T-helper 1 cell treated with Interleukin-12 subunit alpha and Interleukin-12 subunit beta and Interleukin-4 antibody, amounts not matched to agents 30 ng/mL and 1 ng/mL, for 36 hours (primary cell): ENCODE results near the gene PHLPP1. TPM values are rescaled to one million over a fixed set of nuclear protein-coding genes. Genes with fewer than 3 reads are reported as not detected.
"Not testable (repeated sequence)": the region's sequence is repeated elsewhere in the genome, so short reads cannot be mapped to it uniquely, and the experiment has no call there.

ENCODE experiments used
- intact Hi-C: fragments of 100-400 bp; cut with micrococcal nuclease; formaldehyde crosslinking; loops from one replicate; pipeline ENCODE4 v1.15.1; 2024
- total RNA-seq: library from RNA; stranded (reverse); gene quantifications from 2 replicates; pipeline ENCODE4 v1.2.3, GENCODE V29; 2022

Gene PHLPP1
- total RNA-seq, 1 donor from 2014 or later: 8.1 TPM

DNA sequence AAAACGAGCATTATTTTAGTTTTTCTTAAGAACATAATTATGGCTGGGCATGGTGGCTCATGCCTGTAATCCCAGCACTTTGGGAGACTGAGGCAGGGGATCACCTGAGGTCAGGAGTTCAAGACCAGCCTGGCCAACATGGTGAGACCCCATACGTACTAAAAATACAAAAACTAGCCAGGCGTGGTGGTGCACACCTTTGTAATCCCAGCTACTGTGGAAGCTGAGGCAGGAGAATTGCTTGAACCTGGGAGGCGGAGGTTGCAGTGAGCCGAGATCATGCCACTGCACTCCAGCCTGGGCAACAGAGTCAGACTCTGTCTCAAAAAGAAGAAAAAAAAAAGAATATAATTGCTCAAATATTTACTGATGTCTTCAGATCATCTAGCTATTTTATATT, 25.3 kb downstream of the PHLPP1 start:
- intact Hi-C loops: not testable (repeated sequence)

DNA sequence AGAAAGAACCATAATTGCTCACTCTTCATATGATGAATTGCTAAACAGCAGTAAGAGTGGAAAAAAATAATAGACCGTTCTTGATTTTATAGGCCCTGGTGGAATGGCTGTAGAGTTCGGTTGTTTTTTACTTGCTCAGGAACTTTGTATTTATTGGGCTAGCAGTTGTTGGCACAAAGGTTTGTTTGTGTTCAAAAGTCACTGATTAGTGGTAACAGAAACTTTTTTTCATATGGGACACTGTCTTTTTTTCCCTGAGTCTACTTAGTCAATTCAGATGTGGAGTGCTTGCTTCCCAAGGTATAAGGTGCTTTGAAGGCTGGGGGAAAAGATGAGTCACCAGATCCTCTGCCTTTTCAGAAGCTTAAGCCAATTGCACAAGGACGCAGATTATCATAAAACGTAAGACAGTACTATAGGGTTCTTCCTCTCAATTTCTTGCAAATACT, 25.8 kb downstream of the PHLPP1 start:
- intact Hi-C loops: no loop called here

DNA sequence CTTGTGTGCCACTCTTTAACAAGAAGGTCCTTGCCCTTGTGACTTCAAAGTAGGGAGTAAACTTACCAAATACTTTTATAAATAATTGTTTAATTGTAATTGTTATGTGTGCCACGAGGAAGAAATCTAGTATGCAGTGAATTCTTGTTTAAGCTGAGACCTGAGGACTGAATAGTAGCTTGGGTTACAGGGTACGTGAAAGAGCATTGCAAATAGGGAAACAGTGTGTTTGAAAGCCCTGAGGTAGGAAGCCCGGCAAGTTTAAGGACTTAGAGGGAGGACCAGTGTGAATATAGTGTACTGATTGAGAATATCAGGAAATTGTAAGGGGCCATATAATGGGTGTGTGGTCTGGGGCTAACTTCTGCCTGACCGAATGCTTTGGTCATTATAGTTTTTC, 26.2 kb downstream of the PHLPP1 start:
- intact Hi-C loops: no loop called here

DNA sequence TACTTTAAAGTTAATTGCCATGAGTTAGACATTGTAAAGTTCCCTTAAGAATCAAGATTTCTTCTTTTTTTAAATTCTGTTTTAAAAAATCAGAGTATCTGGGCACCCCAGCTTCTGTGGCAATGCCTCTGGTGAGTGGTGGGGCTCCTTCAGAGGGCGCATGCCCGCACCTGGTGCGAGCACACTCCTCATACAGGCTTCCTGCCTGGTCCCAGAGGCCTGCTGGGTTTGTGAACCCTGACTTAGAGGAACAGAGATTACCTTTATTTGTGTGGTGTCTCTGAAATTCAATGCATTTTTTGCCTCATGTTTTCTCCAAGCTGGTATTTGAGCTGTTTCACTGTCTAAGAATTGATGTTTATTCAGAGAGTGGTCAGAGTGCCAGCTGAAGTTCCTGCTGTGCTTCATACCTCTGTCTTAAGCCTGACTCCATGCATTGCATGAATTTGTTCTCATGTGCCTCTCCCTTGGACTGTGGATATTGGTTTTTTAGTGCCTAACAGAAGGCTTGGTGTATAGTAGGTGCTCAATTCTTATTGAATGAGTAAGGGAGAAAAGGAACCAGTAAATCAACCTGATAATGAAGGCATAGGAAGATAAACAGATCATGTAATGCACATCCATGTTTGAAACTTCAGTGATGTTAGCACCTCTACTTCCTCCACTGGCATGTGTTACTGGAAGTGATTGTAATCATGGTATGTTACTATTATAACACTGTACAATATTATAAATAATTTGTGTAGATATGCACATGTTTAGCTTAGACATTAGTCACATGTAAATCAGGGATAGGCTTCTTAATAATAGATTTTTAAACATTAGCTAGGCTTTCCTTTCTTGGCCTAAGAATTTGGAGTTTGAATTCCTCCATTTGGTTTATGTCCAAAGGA, 29.0 kb downstream of the PHLPP1 start:
- intact Hi-C loops: no loop called here

DNA sequence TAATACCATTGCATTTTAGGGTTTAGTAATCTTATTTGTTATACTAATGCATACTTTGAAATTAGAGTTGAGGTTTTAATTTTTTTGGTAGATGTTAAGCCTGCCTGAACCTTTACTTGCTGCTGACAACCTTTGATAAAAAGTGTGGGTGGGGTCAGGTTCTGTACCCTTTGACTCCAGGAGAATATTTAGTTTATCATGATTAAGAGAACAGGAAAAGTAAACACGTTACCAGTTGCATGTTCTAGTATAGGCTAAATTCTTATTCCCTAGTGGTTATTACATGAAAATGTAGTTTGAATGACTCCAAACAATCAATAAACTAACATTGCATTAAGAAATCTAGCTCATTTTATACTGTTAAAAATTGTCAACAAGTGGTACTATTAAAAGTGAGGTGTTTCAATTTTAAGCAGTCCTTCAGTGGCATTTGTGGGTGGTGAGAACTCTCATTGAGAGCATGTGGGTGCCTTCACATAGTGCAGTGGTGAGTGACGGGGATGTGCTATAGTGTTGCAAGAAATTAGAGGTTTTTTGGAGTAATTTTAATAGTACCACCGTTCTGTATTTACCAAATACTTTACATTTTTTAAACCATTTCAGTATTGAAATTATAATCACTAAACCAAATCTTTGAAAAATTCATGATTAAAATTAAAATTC, 29.9 kb downstream of the PHLPP1 start:
- intact Hi-C loops: no loop called here

DNA sequence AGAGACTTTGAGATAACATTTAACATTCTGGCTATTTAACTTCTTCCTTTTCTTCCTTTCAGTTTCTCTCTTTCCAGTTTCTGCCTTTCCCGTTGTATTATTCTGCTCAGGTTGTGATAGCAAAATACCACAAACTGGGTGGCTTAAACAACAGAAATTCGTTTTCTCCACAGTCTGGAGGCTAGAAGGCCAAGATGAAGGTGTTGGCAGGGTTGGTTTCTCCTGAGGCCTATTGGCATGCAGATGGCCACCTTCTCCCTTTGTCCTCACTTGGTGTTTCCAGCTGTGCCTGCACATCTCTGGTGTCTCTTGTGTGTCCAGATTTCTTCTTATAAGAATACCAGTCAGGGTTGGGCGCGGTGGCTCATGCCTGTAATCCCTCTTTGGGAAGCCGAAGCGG, 34.0 kb downstream of the PHLPP1 start:
- intact Hi-C loops: no loop called here

DNA sequence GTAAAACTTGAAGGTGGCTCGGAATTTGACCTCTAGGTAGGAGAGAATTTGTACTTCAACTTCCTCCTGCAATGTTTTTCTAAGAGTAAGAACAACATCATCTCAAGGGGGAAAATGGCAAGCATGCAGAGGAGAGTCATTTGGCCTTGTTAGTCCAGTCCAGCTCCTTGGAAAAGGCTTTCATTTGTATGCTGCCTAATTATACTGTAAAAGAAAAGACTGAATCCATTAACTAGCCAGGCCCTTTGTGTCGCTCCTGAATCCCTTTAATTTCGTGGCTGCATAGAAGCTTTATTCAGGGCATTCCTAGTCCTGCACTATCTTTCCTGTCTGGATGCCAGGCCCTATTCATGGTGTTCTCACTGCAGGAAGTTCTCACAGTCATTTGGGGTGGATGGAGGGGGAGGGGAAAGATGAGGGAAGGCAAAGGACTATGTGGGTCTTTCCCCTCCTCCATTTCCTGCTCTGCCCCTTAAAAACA, 36.0 kb downstream of the PHLPP1 start:
- intact Hi-C loops: no loop called here

DNA sequence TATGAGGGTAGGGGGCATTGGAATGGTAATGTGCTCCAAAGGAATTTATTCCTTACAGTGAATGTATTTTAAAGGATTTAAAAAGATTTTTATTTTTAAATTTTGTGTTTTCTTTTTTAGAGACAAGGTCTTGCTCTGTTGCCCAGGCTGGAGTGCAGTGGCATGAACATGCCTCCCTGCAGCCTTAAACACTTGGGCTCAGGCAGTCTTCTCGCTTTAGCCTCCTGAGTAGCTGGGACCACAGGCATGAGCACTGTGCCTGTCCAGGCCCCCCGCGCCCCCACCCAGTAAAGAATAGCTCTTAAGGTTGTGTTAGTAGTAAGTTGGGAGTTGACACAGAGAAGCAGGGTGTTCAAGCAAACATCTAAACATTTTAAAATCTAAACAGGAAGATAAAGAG, 36.6 kb downstream of the PHLPP1 start:
- intact Hi-C loops: no loop called here

DNA sequence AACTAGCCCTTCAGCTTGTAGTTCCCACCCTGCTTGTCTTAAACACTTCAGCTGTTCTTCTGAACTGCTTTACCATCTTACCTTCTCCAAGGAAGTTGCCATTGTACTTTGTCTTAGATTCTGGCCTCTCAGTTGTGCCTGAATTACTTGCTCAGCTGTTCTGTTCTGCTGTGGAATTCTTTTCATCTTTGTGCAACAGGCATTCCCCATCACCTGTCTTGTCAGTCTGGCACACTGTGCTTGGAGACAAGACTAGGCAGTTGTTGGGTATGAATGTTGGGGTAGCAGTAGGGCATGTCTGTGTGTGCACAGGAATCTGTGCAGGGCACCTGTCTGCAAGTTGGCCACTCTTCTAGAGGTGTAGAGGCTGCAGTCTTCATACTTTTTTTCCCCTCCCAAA, 38.7 kb downstream of the PHLPP1 start:
- intact Hi-C loops: no loop called here

DNA sequence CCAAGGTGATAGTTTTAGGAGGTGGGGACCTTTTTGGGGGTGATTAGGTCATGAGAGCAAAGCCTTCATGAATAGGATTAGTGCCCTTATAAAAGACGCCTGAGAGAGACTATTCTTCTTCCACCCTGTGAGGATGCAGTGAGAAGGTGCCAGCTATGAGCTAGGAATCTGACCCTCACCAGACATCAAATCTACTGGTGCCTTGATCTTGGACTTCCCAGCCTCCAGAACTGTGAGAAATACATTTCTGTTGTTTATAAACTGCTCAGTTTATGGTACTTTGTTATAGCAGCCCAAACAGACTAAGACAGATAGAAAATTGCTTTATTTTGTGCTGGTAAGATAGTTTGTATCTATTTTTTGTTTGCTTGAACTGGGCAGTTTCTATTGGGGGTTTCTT, 40.1 kb downstream of the PHLPP1 start:
- intact Hi-C loops: no loop called here

DNA sequence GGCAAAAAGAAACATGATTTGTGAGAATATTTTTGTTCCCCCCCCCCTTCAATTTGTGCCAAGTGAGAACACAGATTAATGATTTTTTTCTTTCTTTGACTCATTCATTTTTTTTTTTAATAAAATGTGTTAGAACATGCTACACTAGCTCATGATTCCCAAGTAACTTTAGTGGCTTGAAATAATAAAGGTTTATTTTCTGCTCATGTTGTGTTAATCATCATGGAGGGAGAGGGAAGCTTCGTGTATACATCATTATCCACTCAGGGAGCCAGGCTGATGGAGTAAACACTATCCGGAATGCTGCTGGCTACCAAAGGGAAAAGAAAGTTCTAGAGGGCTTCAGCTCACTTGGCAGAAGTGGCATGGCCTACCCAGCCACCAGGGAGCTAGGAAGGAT, 40.6 kb downstream of the PHLPP1 start:
- intact Hi-C loops: no loop called here

DNA sequence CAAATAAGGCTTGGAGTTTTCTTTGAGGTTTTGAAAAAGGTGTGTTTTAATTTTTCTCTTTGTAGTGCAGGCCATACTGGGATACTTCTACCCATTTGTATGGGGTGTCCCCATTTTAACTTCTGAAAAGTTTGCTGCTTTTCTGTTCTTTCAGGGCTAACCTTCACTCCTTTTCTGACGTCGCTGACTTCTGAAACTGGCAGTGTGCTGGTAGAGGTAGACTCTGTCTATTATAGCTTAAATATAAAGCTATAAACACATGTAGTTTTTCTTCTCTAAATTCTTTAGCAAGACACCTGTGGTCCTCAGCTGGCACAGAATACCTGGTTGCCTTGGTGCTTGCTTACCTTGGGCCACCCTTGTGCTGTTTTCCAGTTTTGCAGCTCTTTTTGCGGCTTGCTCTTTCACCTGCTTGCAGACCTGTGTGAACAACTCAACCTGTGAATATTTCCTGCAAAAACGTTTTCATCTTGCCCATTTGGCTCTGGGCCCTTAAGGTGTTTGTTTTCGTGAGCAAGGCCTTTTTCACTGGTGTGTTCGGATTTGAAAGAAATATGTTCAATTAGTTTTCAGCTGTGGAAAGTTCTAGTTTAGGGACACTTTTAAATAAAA, 42.2 kb downstream of the PHLPP1 start:
- intact Hi-C loops: no loop called here

DNA sequence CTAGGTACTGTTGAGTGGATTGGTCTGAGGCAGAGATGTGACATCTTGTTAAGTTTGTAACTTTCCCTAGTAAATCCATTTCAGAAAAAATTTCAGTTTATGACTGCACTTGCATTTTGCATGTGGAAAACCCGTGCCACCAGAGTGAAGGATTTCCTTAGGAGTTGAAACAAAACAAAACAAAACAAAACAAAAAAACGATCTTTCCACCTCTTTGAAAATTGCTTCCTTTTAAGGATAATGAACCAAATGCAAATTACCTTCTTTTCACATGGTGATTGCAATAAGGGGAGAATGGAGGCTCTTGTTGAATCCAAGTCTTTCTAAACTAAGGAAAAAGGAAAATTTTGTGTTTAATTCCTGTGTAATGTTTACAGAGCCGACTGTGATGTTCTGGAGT, 43.2 kb downstream of the PHLPP1 start:
- intact Hi-C loops: no loop called here

DNA sequence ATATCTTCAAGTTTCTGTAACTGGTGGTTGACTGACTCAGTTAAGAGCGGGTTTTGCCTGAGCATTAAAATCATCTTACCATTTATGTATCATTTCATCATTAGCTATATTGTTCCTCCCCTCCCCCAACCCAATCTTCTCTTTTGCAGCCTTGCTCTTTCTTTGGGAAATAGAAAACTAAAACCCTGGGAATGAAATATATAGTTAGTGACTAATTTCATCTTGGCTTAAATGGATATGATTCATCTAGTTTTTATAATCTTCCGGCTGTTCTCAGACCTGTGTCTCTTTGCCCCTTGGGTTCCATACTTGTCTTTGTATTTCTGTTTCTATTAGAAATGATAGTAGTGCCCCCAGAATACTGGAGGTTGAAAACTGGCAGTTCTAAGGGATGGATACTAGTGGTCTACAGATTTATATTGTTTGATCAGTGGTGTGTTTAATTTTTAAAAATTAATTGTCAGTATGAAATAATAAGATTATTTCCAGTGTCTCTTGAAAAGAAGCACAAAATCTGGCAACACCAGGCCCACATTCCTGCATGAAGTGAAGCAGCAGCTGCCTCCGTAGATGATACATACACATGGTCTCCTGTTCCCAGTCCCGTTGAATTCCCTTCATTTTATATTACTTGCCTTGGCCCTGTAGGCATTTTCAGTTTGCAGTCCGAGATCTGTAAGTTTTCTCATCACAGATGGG, 44.5 kb downstream of the PHLPP1 start:
- intact Hi-C loops: no loop called here

DNA sequence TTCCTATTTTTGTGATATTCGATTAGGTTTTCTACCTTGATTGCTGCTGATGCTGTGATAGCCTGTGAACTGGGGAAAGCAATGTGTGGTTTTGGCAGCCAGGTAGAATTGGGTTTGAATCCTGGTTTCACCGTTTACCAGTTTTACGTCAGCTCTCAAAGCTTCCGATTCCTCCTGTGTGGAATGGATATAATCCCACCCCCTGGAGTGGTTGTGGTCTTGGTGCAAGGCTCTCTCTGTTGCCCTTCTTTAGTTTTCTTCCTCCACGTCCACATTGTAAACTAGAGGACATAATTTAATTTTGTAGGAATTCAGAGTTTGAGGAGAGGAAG, 45.0 kb downstream of the PHLPP1 start:
- intact Hi-C loops: no loop called here

DNA sequence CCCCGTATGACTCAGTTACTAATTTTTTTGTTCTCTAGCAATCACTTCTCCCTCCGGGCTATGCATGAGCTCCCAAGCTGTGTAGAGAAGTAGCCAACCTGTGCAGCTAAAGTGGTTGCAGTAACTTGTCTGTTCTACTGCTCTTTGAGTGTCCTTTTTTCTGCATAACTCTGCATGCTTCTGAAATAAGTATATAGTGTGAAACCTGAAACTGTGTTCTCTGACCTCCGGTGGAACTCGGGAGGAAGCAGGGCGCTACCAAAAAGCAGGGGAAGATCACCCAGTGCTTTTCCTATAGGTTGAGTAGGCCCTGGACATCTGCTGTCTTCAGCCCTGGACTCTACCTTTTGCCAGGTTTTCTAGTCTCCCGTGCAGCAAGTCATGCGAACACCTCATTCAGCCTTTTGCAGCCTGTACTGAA, 47.8 kb downstream of the PHLPP1 start:
- intact Hi-C loops: no loop called here

DNA sequence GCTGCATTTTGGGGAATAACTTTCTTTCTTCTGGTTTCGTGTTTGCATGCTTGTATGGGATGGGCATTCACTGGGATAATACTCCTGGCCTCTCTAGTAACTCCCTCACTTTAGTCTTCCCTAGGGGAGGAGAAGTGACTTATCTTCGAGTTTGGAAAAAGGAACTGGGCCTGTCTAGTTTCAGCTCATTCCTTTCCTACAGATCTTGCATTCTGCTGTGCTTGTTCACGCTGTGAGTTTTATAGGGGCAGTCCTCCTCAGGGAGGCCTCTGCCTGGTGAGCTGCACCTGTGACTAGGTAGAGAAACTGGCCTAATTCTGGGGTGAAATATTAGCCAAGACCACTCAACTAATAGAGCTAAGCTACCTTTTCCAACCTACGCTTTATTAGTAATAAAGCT, 50.9 kb downstream of the PHLPP1 start:
- intact Hi-C loops: no loop called here

DNA sequence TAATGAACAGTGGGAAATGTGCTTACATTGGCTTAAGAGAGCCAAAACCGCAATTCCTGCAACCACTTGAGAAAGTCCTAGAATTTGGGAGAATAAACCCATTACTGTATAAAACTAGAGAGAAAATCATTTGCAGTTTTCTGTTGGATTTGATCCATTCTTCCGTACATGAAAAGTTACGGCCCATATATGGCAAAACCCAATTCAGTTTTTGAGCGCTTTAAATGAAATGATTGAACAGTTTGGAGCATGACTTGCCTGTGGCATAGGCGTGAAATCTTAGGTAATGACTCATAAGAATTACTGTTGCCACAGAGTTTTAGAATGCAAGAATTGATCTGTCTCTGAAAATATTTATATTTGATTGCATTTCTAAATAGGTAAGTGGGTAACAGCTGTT, 52.0 kb downstream of the PHLPP1 start:
- intact Hi-C loops: no loop called here

DNA sequence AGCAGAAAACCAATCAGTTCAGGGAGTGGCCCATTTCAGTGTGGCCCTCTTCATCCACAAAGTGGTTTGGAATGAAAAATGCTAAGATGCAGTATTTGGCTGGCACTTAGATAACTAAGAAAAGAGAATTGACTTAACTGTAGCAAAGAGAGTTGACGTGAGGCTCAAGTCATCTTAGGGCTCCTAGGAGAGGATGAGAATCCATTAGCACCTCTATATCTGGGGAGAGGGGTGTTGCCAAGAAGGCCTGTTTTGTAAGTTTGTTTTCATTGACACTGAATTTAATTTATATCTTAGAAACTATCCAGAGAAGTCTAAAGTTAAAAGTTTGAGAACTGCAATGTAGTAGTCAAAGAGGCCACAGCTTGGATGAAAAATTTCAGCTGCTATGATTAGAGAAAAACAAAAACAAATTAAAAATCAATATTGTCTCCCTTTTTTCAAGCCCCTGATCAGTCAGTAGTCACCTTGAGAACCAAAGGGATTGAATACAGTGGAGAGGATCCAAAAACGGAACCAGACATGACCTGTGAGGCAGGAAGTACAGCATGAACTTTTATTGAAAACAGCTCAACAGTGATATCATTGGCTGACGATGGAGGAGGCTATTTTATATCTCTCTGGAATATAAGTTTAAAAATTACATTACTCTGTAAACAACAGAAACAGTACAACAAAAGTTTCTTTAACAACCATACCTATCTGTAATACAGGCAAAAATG, 52.7 kb downstream of the PHLPP1 start:
- intact Hi-C loops: no loop called here

DNA sequence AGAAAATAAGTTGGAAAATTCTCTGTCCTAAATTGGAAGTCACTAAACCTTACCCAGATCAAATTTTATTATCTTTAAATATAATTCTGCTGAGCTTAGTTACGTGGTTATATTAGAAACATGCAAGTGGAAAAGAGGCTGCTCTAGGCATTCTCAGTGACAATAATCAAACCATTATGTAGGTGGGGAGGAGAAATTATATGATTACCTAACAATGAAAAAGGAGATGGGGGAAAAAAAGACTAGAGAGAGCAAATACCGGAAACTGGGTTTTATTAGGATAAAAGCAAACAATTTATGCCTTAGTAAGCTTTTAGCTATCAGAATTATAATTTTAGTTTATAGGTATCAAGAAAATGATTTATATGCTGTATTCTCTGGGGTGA, 53.2 kb downstream of the PHLPP1 start:
- intact Hi-C loops: no loop called here

DNA sequence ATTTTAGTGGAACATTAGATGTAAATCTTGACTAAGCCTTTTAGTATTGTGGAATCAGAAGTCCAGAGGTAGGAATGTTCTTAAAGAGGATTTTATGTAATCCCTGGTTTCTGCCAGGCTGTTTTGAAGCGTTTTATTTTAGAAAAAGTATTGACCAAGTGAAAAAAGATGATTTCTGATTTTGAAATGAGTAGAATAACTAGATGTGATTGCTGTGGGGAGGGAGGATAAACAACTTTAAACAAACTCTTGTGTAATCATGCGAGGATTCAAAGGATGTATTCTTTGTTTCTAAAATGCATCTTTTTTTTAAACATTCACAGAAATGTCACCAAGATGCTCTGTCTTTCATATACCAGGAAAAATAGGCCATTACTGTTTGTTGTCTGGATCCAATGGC, 53.9 kb downstream of the PHLPP1 start:
- intact Hi-C loops: no loop called here
